ENCODE measurements around the gene MATN1. TPM values are rescaled to one million over a fixed set of nuclear protein-coding genes. Genes with fewer than 3 reads are reported as not detected.

Gene MATN1
- total RNA-seq, 2 experiments from 2014 or later = 0.28 to 0.42 TPM

GRCh38 chr1:30763651-30764248 lies 40.4 kb upstream of the MATN1 start:
- intact Hi-C loops (cut with micrococcal nuclease; ENCODE audit: unreplicated experiment) = no loop called here
- H4K20me1 ChIP-seq (ENCODE audit: insufficient read depth, low read length) = no peaks in the 10 kb centered on the region

GRCh38 chr1:30762930-30763650 lies 39.7 kb upstream of the MATN1 start:
- H3K27ac ChIP-seq (ENCODE audit: low read depth, low read length, poor library complexity, severe bottlenecking) = no peak overlapping the region
- H3K9me2 ChIP-seq (ENCODE audit: insufficient read depth, low read length) = no peaks in the 10 kb centered on the region
- intact Hi-C loops (cut with micrococcal nuclease; ENCODE audit: unreplicated experiment) = no loop called here
- TF ChIP-seq EZH2phosphoT487 (IDR thresholded peaks at IDR 0.05; ENCODE audit: borderline replicate concordance, low read depth, low read length) = no peak
- TF ChIP-seq CTCF (conservative IDR thresholded peaks at IDR 0.05; ENCODE audit: low read length) = no peak
- no peak for DNase-seq (ENCODE audit: low spot score)
- POLR2A ChIA-PET = interaction anchor here (1.2 kb wide), 1 partner anchor 17 kb away, joined by 3 read pairs; no protein-coding TSS in a partner anchor
- H3K4me3 ChIP-seq (ENCODE audit: low read depth, low read length, poor library complexity, severe bottlenecking) = no peak overlapping the region
- no peaks in the 10 kb centered on the region for H3K79me2 ChIP-seq (ENCODE audit: insufficient read depth, low read depth, low read length)
- H3K4me2 ChIP-seq (ENCODE audit: low read length) = no peak overlapping the region
- H4K20me1 ChIP-seq (ENCODE audit: insufficient read depth, low read length) = no peaks in the 10 kb centered on the region
- H3K9me3 ChIP-seq (ENCODE audit: low read length) = no peaks in the 10 kb centered on the region
- no peak overlapping the region for H2AFZ ChIP-seq (ENCODE audit: low read length)
- no peaks in the 10 kb centered on the region for H3K36me3 ChIP-seq (ENCODE audit: insufficient read depth, low read length)
- CTCF ChIA-PET (ENCODE audit: unreplicated experiment) = interaction anchor here (1.1 to 2.9 kb wide), 2 partner anchors 15 to 44 kb away, joined by 3 to 17 read pairs; no protein-coding TSS in a partner anchor
- H3K4me1 ChIP-seq (ENCODE audit: insufficient read depth, low read length, poor library complexity, severe bottlenecking) = peaks cover 60% of the 10 kb centered on the region
- BruUV-seq (replicated peaks) = no TSS peak

More at GRCh38 chr1:30763651-30764248, 40.4 kb upstream of the MATN1 start:
- Histone ChIP-seq H3K36me3 (ENCODE audit: insufficient read depth, low read length) (no peaks in the 10 kb centered on the region), H2AFZ (ENCODE audit: low read length) (no peak overlapping the region), H3K79me2 (ENCODE audit: insufficient read depth, low read depth, low read length) (no peaks in the 10 kb centered on the region), H3K9me3 (ENCODE audit: low read length) (no peaks in the 10 kb centered on the region), H3K9me2 (ENCODE audit: insufficient read depth, low read length) (no peaks in the 10 kb centered on the region), H3K27ac (ENCODE audit: low read depth, low read length, poor library complexity, severe bottlenecking) (no peak overlapping the region), H3K4me3 (ENCODE audit: low read depth, low read length, poor library complexity, severe bottlenecking) (no peak overlapping the region), H3K4me2 (ENCODE audit: low read length) (no peak overlapping the region), H3K4me1 (ENCODE audit: insufficient read depth, low read length, poor library complexity, severe bottlenecking) (peaks cover 53% of the 10 kb centered on the region)
- ChIA-PET POLR2A (interaction anchor here (0.7 kb wide), 1 partner anchor 43 kb away, joined by 3 read pairs; no protein-coding TSS in a partner anchor), CTCF (ENCODE audit: unreplicated experiment) (no interaction called here)
- no TSS peak for BruUV-seq (replicated peaks)
- TF ChIP-seq CTCF (conservative IDR thresholded peaks at IDR 0.05; ENCODE audit: low read length) (no peak), EZH2phosphoT487 (IDR thresholded peaks at IDR 0.05; ENCODE audit: borderline replicate concordance, low read depth, low read length) (no peak)
- no peak for DNase-seq (ENCODE audit: low spot score)

All from OCI-LY7 (cell line).